Measurements from ENCODE around the gene KRTAP15-1.

The KRTAP15-1 gene, protein sequence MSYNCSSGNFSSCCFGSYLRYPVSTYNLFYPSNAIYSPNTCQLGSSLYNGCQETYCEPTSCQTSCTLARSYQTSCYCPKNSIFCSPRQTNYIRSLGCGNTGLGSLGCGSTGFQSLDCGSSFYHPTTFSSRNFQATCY

DNA sequence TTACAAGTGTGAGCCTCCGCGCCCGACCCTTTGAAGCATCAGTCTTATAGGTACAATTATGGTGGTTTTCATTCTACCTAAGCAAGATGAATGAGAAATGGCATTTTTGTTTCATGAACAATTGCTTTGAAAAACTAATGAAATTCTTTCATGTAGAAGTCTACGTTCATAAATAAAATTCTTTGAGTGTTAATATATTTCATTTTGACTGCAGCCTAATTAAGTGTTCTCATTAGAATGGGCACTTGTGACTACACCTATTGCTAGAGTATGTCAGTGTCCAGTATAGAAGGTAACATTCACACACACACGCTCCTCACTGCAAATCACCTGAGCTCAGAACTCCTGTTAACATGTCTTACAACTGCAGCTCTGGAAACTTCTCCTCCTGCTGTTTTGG lies at the start of gene KRTAP15-1:
Gene KRTAP15-1 (plus strand): TSS at position 301 of the 400 bp plus-strand sequence. CDS start 53 bp downstream, at position 354.
- DNase-seq (ENCODE audit: low read depth in 2 of 2) = no peak

DNA sequence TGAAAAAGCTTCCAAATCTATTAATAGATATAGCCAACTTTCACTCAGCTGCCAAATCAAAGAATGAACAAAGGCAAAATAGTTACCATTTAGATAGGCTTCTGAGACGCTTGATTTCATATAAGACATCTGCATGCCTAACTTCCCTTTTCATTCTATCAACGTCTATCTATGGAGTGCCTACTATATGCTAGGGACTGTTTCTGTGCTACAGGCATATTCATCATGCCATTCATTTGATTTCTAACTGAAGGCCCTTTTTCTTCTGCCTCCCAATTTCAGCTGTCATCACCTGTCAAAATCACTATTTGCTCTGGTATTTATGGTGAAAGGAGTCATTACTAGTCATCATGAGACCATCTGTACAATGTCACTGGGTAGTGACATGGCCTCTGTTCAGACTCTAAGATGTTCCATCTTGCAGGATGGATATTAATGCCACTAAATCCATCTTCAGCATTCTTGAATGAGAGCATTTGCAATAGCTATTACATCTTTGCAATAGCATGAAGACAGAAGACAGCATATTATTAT lies 48.5 kb upstream of the KRTAP15-1 start:
- DNase-seq (ENCODE audit: low read depth in 2 of 2) = no peak

DNA sequence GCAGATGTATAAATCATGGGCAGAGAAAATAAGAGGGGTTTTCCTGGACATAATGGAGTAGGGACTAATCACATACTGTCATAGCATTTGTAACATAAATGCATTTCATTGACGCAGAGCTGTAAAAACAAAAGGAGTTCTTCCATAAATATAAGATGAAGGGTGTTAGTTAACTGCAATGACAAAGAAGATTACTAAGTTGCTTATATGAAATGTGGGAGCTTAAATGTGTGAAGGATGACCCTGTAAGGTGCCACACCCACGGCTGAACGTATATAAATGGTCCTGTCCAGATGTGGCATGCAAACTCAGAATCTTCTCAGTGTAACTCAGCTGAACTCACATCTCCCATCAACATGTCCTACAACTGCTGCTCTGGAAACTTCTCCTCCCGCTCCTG lies 44.3 kb upstream of the KRTAP15-1 start, which contains the start of gene KRTAP13-1:
Gene KRTAP13-1 (plus strand): TSS at position 301 of the 400 bp plus-strand sequence. CDS start 56 bp downstream, at position 357.
- DNase-seq (ENCODE audit: low read depth in 2 of 2) = no peak

DNA sequence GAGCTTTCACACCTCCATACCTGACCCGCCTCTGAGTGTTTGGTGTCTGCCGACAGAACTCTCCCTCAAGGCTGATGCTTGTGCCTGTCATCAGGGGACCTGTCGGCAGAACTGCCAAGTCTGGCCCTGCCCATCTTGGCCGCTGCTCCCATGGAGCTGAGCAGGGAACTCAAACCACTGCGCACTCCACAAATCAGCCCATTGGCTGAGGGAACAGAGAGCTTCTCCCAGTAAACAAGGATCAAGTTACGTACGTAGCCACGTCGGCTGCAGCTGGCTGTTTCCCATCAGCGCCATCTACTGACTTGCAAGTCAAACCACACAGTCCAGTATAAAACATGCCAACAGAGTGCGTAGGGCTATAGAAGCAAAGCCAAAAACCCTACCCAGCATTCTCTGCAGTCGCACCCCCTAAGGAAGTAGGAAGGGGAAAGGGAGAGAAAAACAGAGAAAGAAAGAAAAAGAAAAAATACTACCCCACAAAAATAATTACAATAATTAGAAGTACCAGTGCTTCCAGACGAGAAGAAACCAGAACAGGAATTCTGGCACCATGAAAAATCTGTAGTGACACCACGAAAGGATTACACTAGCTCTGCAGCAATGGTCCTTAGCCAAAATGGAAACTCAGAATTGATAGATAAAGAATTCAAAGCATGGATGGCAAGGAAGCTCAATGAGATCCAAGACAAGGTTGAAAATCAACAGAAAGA lies 31.1 kb upstream of the KRTAP15-1 start:
- no peak for DNase-seq (ENCODE audit: low read depth in 2 of 2)

DNA sequence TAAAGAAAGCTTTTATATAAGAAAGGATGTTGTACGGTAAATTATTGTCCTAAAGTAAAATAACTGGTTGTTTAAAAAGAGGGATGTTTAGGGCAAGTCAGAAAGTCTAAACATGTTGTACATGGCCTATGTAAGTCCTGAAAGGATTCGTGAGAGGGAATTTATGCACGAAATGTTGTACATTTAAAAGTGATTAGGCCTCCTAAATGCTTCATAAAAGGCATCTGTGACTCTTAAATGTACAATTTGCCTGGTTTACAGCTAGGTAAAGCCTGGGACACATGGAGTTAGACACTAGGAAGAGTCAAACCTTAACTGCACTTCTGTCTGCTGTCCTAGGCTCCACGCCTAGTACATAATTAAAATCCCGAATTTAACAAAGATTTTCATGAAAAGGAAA lies 24.1 kb upstream of the KRTAP15-1 start:
- no peak for DNase-seq (ENCODE audit: low read depth in 2 of 2)

DNA sequence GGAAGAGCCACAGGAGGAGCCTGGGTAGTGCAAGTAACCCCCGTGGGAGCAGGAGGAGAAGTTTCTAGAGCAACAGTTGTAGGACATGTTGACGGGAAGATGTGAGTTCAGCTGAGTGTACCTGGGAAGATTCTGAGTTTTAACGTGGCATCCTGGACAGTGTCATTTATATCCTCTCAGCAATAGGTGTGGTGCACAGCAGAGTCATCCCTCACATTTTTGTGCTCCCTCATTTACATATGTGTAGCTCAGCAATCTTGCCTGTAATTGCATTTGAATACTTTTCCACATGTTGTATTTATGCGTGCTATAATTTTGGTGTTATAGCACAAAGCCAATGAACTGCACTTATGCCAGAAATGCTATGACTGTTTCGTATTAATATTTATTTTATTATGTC lies 14.2 kb upstream of the KRTAP15-1 start, which contains the start of gene KRTAP13-3:
Gene KRTAP13-3 (minus strand): TSS at position 101 of the 400 bp plus-strand sequence. CDS start 14 bp downstream, at position 87.
- DNase-seq (ENCODE audit: low read depth in 2 of 2) = no peak

DNA sequence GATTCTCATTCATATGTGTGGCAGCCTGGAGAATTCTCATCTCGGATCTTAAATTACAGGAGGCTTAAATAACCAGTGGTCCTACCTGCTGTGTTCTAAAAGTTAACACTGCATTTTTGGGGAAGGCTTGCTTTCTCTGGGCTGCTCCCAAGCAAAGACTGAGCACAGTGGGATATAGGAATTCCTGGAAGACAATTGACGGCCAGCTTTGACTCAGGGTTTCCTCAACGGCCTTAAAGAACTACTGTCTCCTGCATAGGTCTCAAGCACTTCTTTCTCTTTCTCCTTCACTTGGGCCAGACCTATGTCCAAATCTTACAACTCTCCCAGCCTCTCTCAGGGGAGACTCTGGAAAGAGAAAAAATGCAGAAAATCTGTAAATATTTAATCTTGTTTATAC lies 13.3 kb upstream of the KRTAP15-1 start:
- DNase-seq (ENCODE audit: low read depth in 2 of 2) = no peak

DNA sequence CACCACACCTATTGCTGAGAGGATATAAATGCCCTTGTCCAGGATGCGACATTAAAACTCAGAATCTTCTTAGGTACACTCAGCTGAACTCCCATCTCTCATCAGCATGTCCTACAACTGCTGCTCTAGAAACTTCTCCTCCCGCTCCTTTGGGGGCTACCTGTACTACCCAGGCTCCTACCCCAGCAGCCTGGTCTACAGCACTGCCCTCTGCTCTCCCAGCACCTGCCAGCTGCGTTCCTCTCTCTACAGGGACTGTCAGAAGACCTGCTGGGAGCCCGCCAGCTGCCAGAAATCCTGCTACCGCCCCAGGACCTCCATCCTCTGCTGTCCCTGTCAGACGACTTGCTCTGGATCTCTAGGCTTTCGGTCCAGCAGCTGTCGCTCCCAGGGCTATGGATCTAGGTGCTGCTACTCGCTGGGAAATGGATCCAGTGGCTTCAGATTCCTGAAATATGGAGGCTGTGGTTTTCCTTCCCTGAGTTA lies 9.9 kb upstream of the KRTAP15-1 start, which contains the start of gene KRTAP13-4:
Gene KRTAP13-4 (plus strand): TSS at position 51 of the 486 bp plus-strand sequence. CDS start 56 bp downstream, at position 107.
- DNase-seq (ENCODE audit: low read depth in 2 of 2) = no peak

DNA sequence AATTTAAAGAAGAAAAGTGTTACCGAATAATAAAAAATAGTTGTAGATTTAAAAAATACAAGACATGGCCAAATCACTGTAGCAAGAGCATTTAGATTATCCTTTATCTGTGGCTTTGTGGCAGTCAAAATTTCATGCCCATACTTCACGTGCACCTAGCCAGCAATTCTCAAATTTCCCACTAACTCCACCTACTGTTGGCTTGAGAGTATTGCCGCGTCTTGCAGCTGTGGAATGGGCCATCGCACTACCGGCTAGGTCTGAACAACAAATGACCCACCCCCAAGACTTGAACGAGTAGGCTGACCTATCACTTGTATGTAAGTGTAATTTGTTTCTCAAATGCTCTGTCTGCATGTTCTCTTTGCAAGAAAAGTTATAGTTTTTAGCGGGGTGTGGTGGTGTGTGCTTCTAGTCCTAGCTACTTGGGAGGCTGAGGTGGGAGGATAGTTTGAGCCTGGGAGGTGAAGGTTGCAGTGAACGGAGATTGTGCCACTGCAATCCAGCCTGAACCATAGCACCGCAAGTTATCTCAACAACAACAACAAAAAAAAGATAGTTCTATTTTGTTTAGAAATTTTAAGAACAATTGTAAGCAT lies 5.9 kb upstream of the KRTAP15-1 start:
- DNase-seq (ENCODE audit: low read depth in 2 of 2) = no peak

DNA sequence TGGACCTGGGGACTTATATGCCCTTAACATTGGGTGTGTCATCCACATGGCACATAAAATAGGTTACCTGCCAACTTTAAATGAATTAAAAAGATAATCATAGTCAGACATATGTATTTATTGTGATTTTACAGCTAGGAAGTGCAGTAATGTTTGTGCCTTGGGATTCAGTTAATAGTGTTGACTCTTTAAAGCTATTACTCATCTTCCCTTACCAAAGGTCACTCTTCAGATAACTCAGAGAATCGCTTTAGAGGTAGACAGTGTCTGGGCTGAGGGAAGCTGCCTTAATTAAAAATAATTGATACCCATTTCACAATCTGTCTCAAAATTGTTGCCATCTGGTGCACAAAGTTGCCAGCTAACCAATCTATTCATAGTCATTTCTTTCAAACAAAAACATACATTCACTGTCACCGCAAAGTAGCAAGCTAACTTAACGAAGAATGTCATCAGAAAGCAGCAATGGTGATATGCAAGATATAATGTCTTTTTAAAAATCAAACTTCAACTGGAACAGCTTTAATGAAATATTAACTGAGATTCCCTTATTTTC lies 3.0 kb upstream of the KRTAP15-1 start:
- DNase-seq (ENCODE audit: low read depth in 2 of 2) = no peak

DNA sequence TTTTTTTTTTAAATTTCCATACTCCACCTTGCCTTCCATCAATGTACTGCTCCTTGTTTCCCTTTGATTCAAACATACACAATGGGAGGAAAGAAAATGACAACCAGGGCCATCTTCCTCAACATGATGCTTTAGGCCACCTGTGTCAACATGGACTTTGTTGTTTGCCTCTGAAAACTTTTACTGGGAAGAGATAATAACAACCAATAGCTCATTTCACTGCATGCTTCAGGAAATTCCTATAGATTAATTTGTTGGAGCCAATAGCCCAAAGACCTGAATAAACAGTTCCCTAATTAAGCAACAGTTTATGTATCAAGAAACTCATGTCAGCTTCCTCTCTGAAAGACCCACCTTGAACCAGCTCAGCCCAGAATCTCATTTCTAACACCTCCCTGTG lies 3.2 kb downstream of the KRTAP15-1 start:
- DNase-seq (ENCODE audit: low read depth in 2 of 2) = no peak

DNA sequence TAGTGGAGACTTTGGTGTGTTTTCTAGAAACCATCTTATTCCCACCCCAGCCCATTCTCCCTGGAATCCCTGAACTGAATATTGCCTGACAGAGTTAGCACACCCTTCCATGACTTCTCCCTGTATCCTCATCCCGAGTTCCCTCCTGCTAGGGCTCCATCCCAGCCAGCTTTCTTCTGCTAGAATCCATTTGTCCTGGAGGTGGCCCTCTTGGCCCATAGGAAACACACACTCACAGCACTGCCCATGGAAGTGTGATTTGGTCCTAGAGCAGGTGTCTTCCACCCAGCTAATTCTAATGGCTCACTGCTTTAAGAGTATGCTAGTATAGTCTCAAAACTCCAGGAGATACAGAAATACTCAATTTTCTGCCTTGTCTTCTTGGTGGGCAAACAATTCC lies 4.1 kb downstream of the KRTAP15-1 start:
- no peak for DNase-seq (ENCODE audit: low read depth in 2 of 2)

DNA sequence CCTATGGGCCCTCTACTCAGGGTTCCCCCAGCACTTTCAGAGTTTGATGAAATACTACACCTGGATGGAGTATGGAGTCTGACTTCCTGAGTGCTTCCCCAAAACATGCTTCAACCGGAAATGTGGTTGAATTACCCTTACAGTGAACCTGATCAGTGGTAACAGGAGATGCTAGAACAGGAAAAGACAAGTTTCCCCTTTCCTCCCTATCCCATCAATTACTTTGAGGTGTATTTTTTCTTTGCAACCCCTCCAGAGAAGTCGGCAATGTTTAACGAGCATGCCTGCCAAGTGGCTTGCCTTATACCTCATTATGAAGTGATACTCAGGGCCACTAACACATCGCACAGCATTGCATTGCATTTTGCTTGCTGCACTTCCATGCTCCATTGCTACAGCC lies 7.0 kb downstream of the KRTAP15-1 start:
- no peak for DNase-seq (ENCODE audit: low read depth in 2 of 2)

DNA sequence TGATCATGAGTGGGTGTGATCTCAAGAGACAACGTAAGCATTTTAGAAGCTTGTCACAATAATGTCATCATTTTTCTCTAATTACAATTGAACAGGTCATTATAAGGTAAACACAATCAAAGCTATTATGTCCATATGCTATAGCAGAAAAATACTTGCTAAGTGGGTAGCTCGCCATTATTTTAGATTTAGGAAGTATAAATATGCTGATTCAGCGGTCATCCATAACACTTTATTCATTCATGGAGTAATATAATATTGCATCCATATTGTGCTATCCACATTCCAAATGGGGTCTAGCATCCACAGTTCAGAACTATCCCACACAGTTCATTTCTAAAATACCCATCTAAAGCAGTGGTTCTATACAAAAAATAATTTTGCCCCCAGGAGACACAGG lies 8.4 kb downstream of the KRTAP15-1 start:
- no peak for DNase-seq (ENCODE audit: low read depth in 2 of 2)

DNA sequence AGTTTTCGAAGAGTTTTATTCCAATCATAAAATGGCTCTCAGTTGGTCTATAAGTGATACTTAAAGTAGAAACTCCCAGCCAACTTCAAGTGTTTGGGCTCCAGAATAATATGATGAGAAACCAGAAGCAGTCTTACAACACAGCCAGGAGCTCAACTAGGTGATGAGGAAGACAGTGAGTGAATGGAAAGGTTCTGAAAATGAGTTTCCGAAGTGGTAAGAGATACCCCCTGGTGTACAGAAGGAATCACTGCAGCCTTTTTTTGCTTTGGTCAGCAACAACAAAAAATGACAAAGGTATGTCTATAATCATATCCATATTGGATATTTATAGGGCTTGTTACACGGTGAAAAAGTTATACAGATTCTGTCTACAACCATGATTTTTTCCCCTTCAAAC lies 23.6 kb downstream of the KRTAP15-1 start:
- DNase-seq (ENCODE audit: low read depth in 2 of 2) = no peak

DNA sequence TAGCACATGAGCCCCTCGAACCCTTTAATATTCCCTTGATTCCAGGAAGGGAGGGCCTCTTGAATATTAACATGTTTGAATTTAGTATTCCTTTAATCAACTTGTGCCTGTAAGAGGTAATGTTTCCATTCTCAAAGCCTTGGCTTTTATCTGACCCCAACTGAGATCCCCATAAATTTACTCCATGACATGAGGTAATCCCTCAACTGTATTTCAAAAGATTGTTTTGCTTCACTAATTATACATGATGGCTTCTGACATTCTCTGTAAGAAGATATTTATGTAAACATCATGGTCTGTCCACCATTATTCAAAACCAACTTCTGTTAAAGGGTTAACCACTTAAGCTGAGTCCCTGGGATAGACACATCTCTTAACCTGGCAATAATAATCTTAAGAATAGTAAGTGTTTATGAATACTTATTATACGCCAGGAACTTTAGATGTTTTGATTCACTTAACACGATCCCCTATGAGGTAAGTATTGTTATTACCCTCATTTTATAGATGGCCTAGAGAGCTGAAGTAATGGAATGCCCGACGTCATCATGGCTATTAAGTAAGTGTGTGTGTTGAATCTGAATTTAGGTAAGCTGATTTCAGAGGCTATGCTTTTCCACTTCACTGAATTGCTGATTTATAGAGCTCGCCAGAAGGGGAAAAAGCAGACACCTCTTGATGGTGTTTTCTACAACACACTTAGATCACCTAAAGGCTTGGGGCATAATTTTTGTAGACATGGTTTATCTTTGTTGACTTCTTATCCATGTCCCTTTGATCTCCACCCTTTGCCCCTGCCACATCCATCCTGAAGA lies 29.0 kb downstream of the KRTAP15-1 start:
- DNase-seq (ENCODE audit: low read depth in 2 of 2) = no peak

DNA sequence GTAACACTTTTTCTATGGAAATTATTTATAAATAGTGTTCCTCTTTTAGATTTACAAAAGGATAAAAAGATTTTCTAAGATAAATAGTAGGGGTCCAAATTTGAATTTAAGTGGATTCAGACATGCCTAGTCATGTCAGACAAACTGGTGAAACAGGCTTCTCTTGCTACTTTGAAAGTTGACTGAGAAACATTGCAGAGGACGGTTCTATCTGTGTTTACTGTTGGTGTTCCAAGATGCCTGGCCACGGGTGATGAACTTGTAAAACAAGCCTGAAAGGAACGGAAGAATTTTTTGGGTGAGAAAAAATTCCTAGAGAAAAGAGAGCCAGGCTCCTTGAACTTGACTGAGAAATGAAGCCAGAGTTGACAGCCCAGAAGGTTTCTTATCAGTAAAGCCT lies 37.9 kb downstream of the KRTAP15-1 start:
- DNase-seq (ENCODE audit: low read depth in 2 of 2) = no peak

DNA sequence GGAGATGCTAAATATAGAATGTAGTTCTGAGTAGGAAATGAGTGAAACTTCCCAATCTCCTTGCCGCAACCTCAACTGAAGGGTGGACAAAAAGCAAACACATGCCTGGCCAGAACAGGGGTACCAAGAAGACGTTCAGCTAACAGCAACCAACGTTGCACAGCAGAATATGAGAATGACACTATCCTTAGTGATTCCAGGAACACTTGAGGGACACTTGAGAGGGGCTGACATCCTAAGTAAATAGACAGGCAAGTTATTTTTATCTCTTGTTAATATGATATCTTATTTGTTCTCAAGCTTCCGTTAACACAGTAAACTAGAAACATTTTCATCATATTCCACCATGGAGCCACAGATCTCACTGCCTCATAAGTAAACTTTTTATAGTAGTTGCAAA lies 39.2 kb downstream of the KRTAP15-1 start:
- no peak for DNase-seq (ENCODE audit: low read depth in 2 of 2)

DNA sequence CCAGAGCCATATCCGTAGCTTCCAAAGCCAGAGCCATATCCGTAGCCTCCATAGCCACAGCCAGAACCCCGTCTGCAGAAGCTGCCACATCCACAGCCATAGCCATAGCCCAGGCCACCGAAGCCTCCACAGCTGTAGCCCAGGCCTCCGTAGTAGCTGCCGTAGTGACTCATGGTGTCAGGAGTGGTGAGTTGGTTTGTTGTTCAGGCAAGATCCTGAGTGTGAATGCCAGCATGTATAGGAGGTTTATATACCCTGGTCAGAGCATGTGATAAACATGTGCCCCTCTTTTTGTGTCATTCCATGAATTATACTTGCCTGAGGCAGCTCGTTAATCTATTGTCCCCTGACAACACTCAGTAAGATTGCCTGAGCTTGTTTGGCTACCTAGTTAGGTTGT lies 40.1 kb downstream of the KRTAP15-1 start, which contains the start of gene KRTAP19-1:
Gene KRTAP19-1 (minus strand): TSS at position 223 of the 400 bp plus-strand sequence. CDS start 50 bp downstream, at position 173.
- DNase-seq (ENCODE audit: low read depth in 2 of 2) = no peak

DNA sequence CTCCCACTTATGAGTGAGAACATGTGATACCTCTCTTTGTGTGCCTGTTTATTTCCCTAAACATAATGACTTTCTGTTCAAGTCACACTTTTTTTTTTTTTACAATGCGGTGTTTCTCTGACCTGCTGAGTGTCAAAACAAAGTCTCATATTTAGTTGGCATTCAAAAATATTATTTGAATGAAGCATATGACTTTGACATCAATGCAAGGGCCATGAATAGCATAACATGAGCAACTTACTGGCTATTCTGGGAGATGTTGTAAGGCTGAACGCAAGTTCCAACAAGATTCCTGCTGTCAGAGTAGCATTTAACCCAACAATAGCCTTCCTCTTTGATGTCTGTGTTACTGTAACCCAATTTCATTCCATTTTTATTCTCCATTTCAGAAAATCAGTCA lies 42.1 kb downstream of the KRTAP15-1 start:
- DNase-seq (ENCODE audit: low read depth in 2 of 2) = no peak

DNA sequence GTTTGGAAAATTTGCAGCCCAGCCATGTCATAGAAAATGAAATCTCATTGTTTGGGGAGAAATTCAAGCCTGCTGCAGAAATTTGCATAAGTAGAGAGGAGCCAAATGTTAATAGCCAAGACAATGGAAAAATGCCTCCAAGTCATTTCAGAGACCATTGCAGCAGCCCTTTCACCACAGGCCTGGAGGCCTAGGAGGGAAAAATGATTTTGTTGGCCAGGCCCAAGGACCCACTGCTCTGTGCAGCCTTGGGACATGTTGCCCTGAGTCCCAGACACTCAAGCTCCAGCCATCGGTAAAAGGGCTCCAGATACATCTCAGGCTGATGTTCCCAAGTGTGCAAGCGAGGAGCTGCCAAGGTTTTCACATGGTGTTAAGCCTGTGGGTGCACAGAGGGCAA lies 46.1 kb downstream of the KRTAP15-1 start:
- DNase-seq (ENCODE audit: low read depth in 2 of 2) = no peak

Measured in stimulated activated CD4-positive, alpha-beta T cell treated with anti-CD3 and anti-CD28 coated beads, Interleukin-1b, Interleukin-23, amount 100 ng/mL, for 4 hours (primary cell).